HCT116 (cell line): ENCODE measurements around the gene CDKAL1. TPM values are rescaled to one million over a fixed set of nuclear protein-coding genes. Genes with fewer than 3 reads are reported as not detected.

Source experiments
- ATAC-seq: fragments of 200-7000 bp; cut with Tn5 transposase; 2 replicates; pipeline ENCODE4 v1.9.1; 2020; ENCODE audit warnings: mild to moderate bottlenecking, moderate library complexity
- BruUV-seq: library from RNA; stranded (reverse); fragments of 400-500 nt; replicated peaks from 2 replicates; lab custom pipeline; 2021; lab: Mats Ljungman, UMichigan
- CTCF ChIA-PET: fragments of 300-600 bp; sonication (Branson Sonifier 250); formaldehyde crosslinking; loops from one replicate; lab custom pipeline; 2021; ENCODE audit warnings: antibody characterized with exemption; lab: Charles Lee
- POLR2A ChIA-PET: fragments of 300-600, 350-600 bp; sonication (Branson Sonifier 250); formaldehyde crosslinking; loops from one replicate; lab custom pipeline; 2021; ENCODE audit warnings: antibody characterized with exemption; lab: Charles Lee
- RAD21 ChIA-PET, 2 experiments: fragments of 300-600 bp; sonication (Branson Sonifier 250); formaldehyde crosslinking; loops; one replicate each; lab custom pipeline; 2023; ENCODE audit warnings: low total read pairs in 2 of 2; ENCODE audit not compliant: uncharacterized antibody in 2 of 2, unreplicated experiment in 2 of 2, low non-redundant PET in 1 of 2; lab: Charles Lee
- DNase-seq: peaks from one replicate; pipeline ENCODE4 v3.0.0-alpha.2; 2010; ENCODE audit warnings: low read depth, low spot score
- H2AFZ ChIP-seq: fragments of 200-600 bp; shearing (Covaris generic), sonication (generic); 2 replicates; pipeline ENCODE4 v1.6.1; 2017; ENCODE audit warnings: low read depth, mixed run types, mixed read lengths, antibody characterized with exemption, low read length; ENCODE audit not compliant: poor library complexity, severe bottlenecking
- H3K27ac ChIP-seq: 2 replicates; pipeline ENCODE4 v1.5.1; 2012; ENCODE audit warnings: low read depth, low read length
- H3K27me3 ChIP-seq: fragments of 200-600 bp; sonication (generic); 2 replicates; pipeline ENCODE4 v1.6.1; 2016; ENCODE audit warnings: mixed run types, low read length, mixed read lengths; ENCODE audit not compliant: insufficient read depth
- H3K36me3 ChIP-seq, 2 experiments: fragments of 200-500 bp in 1 of 2; fragments of 200-600 bp in 1 of 2; sonication (Bioruptor generic) in 1 of 2; sonication (generic) in 1 of 2; 2 replicates each; pipeline versions ENCODE4 v1.5.1 to v1.6.1; 2014 to 2016; ENCODE audit warnings: low read length in 2 of 2, inconsistent platforms in 1 of 2, mixed read lengths in 1 of 2, mixed run types in 1 of 2; ENCODE audit not compliant: insufficient read depth in 2 of 2, control insufficient read depth in 1 of 2
- H3K4me1 ChIP-seq, 2 experiments: fragments of 200-600 bp in 1 of 2; sonication (generic) in 1 of 2; 2 replicates each; pipeline versions ENCODE4 v1.5.1 to v1.6.1; 2012 to 2017; ENCODE audit warnings: low read length in 2 of 2, inconsistent platforms in 1 of 2, mild to moderate bottlenecking in 1 of 2, mixed read lengths in 1 of 2, mixed run types in 1 of 2, moderate library complexity in 1 of 2; ENCODE audit not compliant: insufficient read depth in 2 of 2, control insufficient read depth in 1 of 2
- H3K4me2 ChIP-seq: fragments of 200-600 bp; sonication (generic); 2 replicates; pipeline ENCODE4 v1.6.1; 2017; ENCODE audit warnings: mixed run types, low read length, mixed read lengths
- H3K4me3 ChIP-seq, 2 experiments: fragments of 200-600 bp in 1 of 2; sonication (generic) in 1 of 2; replicated peaks in 1 of 2; 2 replicates each; pipeline ENCODE4 v1.5.1; 2011 to 2016; ENCODE audit warnings: low read length in 2 of 2, control low read depth in 1 of 2, low read depth in 1 of 2, mild to moderate bottlenecking in 1 of 2, mixed read lengths in 1 of 2, mixed run types in 1 of 2
- H3K79me2 ChIP-seq: fragments of 200-600 bp; sonication (generic); 2 replicates; pipeline ENCODE4 v1.6.1; 2017; ENCODE audit warnings: mild to moderate bottlenecking, mixed run types, low read length, moderate library complexity, mixed read lengths; ENCODE audit not compliant: insufficient read depth
- H3K9ac ChIP-seq: fragments of 200-600 bp; sonication (generic); 2 replicates; pipeline ENCODE4 v1.6.1; 2016; ENCODE audit warnings: low read length, mixed read lengths
- H3K9me2 ChIP-seq: fragments of 200-600 bp; sonication (generic), shearing (Covaris generic); 2 replicates; pipeline ENCODE4 v1.6.1; 2017; ENCODE audit warnings: mixed run types, mild to moderate bottlenecking, moderate library complexity; ENCODE audit not compliant: insufficient read depth
- H3K9me3 ChIP-seq, 2 experiments: fragments of 200-500 bp in 1 of 2; fragments of 200-600 bp in 1 of 2; sonication (Bioruptor generic) in 1 of 2; sonication (generic) in 1 of 2; 2 replicates each; pipeline ENCODE4 v1.6.1; 2014 to 2017; ENCODE audit warnings: low read length in 2 of 2, mixed read lengths in 2 of 2, inconsistent platforms in 1 of 2, low read depth in 1 of 2, mild to moderate bottlenecking in 1 of 2, mixed run types in 1 of 2, moderate library complexity in 1 of 2; ENCODE audit not compliant: control insufficient read depth in 1 of 2, insufficient read depth in 1 of 2
- H4K20me1 ChIP-seq: fragments of 200-600 bp; sonication (generic), shearing (Covaris generic); 2 replicates; pipeline ENCODE4 v1.6.1; 2017; ENCODE audit warnings: mixed run types, mild to moderate bottlenecking, moderate library complexity; ENCODE audit not compliant: insufficient read depth
- CBX3 ChIP-seq: IDR thresholded peaks from 2 replicates; pipeline ENCODE4 v1.6.1; 2012; ENCODE audit warnings: low read depth
- CEBPB ChIP-seq: IDR thresholded peaks from 2 replicates; pipeline ENCODE4 v1.6.1; 2012; ENCODE audit warnings: low read depth
- CTCF ChIP-seq, 3 experiments: fragments of 200-600 bp in 1 of 3; sonication (generic) in 1 of 3; IDR thresholded peaks in 2 of 3; conservative IDR thresholded peaks in 1 of 3; 2 replicates each; pipeline ENCODE4 v1.5.1; 2012 to 2017; ENCODE audit warnings: low read depth in 2 of 3, low read length in 2 of 3, antibody characterized with exemption in 1 of 3, borderline replicate concordance in 1 of 3, control low read depth in 1 of 3, mild to moderate bottlenecking in 1 of 3, mixed read lengths in 1 of 3, mixed run types in 1 of 3, moderate library complexity in 1 of 3; ENCODE audit not compliant: insufficient read depth in 1 of 3
- EGR1 ChIP-seq: IDR thresholded peaks from 2 replicates; pipeline ENCODE4 v1.6.1; 2012; ENCODE audit warnings: low read depth
- EZH2phosphoT487 ChIP-seq: fragments of 200-600 bp; IDR thresholded peaks from 2 replicates; pipeline ENCODE4 v1.6.1; 2018; ENCODE audit warnings: antibody characterized with exemption, borderline replicate concordance
- JUND ChIP-seq: IDR thresholded peaks from 2 replicates; pipeline ENCODE4 v1.6.1; 2012
- POLR2A ChIP-seq: IDR thresholded peaks from 2 replicates; pipeline ENCODE4 v1.7.0; 2011; ENCODE audit warnings: borderline replicate concordance; ENCODE audit not compliant: insufficient read depth, insufficient read length; ENCODE audit errors: extremely low read depth
- RAD21 ChIP-seq: IDR thresholded peaks from 2 replicates; pipeline ENCODE4 v1.6.1; 2012; ENCODE audit warnings: low read depth, mild to moderate bottlenecking
- YY1 ChIP-seq: IDR thresholded peaks from 2 replicates; pipeline ENCODE4 v1.6.1; 2011; ENCODE audit warnings: low read length, low read depth, moderate library complexity, mild to moderate bottlenecking; ENCODE audit not compliant: insufficient replicate concordance; ENCODE audit errors: extremely low read depth
- ZFX ChIP-seq: fragments of 450-650 bp; IDR thresholded peaks from 2 replicates; pipeline ENCODE4 v1.6.1; 2017
- intact Hi-C: fragments of 100-400 bp; cut with micrococcal nuclease; formaldehyde crosslinking; loops from 2 replicates; pipeline ENCODE4 v1.10.0; 2022
- total RNA-seq: library from RNA; stranded (reverse); gene quantifications from one replicate; pipeline ENCODE4 v1.2.1, GENCODE V29; 2021; ENCODE audit not compliant: unreplicated experiment
- TF ChIP-seq, protein P1 (sequence below): IDR thresholded peaks from 2 replicates; pipeline ENCODE4 v1.6.1; 2012; ENCODE audit warnings: low read depth
- TF ChIP-seq, protein P2 (sequence below): IDR thresholded peaks from 2 replicates; pipeline ENCODE4 v1.6.1; 2012
- TF ChIP-seq, protein P3 (sequence below): IDR thresholded peaks from 2 replicates; pipeline ENCODE4 v1.6.1; 2012

CDKAL1 gene
- total RNA-seq, 1 experiment from 2014 or later = 14.9 TPM

GRCh38 chr6:21103626-21104224, 569.5 kb downstream of the CDKAL1 start (continued):
- TF ChIP-seq CBX3 (no peak), EZH2phosphoT487 (no peak), ZFX (no peak), POLR2A (no peak)
- TF ChIP-seq, protein P1, sequence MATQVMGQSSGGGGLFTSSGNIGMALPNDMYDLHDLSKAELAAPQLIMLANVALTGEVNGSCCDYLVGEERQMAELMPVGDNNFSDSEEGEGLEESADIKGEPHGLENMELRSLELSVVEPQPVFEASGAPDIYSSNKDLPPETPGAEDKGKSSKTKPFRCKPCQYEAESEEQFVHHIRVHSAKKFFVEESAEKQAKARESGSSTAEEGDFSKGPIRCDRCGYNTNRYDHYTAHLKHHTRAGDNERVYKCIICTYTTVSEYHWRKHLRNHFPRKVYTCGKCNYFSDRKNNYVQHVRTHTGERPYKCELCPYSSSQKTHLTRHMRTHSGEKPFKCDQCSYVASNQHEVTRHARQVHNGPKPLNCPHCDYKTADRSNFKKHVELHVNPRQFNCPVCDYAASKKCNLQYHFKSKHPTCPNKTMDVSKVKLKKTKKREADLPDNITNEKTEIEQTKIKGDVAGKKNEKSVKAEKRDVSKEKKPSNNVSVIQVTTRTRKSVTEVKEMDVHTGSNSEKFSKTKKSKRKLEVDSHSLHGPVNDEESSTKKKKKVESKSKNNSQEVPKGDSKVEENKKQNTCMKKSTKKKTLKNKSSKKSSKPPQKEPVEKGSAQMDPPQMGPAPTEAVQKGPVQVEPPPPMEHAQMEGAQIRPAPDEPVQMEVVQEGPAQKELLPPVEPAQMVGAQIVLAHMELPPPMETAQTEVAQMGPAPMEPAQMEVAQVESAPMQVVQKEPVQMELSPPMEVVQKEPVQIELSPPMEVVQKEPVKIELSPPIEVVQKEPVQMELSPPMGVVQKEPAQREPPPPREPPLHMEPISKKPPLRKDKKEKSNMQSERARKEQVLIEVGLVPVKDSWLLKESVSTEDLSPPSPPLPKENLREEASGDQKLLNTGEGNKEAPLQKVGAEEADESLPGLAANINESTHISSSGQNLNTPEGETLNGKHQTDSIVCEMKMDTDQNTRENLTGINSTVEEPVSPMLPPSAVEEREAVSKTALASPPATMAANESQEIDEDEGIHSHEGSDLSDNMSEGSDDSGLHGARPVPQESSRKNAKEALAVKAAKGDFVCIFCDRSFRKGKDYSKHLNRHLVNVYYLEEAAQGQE = no peak
- TF ChIP-seq, all 23 proteins: peak for 0

- H3K4me2 ChIP-seq = no peak overlapping the region
- no peak overlapping the region for H2AFZ ChIP-seq
- no peak overlapping the region for H3K9ac ChIP-seq
- DNase-seq = no peak
- CTCF ChIA-PET = no interaction called here
- no peaks in the 10 kb centered on the region for H3K9me3 ChIP-seq
- TF ChIP-seq RAD21 = no peak
- TF ChIP-seq, protein P2, sequence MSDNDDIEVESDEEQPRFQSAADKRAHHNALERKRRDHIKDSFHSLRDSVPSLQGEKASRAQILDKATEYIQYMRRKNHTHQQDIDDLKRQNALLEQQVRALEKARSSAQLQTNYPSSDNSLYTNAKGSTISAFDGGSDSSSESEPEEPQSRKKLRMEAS = no peak
- no peak for TF ChIP-seq CTCF (IDR thresholded peaks at IDR 0.05 in 2 of 3, conservative IDR thresholded peaks at IDR 0.05 in 1 of 3; ENCODE audit: borderline replicate concordance in 1 of 3, insufficient read depth in 1 of 3, low read depth in 2 of 3, low read length in 2 of 3)
- TF ChIP-seq, protein P3, sequence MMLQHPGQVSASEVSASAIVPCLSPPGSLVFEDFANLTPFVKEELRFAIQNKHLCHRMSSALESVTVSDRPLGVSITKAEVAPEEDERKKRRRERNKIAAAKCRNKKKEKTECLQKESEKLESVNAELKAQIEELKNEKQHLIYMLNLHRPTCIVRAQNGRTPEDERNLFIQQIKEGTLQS = no peak
- TF ChIP-seq CEBPB = no peak
- no peak for TF ChIP-seq YY1
- TF ChIP-seq EGR1 = no peak
- no peak for TF ChIP-seq JUND
- TF ChIP-seq, all 23 proteins: peak for 0
- intact Hi-C loops = no loop called here
- BruUV-seq = no TSS peak
- Histone ChIP-seq H3K27ac (no peak overlapping the region), H3K9me2 (no peaks in the 10 kb centered on the region), H3K4me3 (no peak overlapping the region), H4K20me1 (no peaks in the 10 kb centered on the region), H3K4me1 (peaks cover 21 to 43% of the 10 kb centered on the region in 2 experiments), H3K36me3 (no peaks in the 10 kb centered on the region), H3K79me2 (no peaks in the 10 kb centered on the region), H3K27me3 (no peaks in the 10 kb centered on the region)
- no peak for ATAC-seq
- ChIA-PET RAD21 (no interaction called here), POLR2A (no interaction called here)
These were observed 570.0 kb downstream of the CDKAL1 start for GRCh38 chr6:21104288-21104687.
